GM12878 (cell line): ENCODE data around the gene CENPS. TPM values are rescaled to one million over a fixed set of nuclear protein-coding genes. Genes with fewer than 3 reads are reported as not detected.

Source experiments
- BCL11A ChIP-seq: IDR thresholded peaks from 2 replicates; pipeline ENCODE4 v1.6.1; 2011; ENCODE audit warnings: low read depth, low read length
- MTA2 ChIP-seq: fragments of 450-650 bp; IDR thresholded peaks from 2 replicates; pipeline ENCODE4 v1.6.1; 2016; ENCODE audit warnings: low read depth, mild to moderate bottlenecking, moderate library complexity
- RAD21 ChIP-seq: IDR thresholded peaks from 2 replicates; pipeline ENCODE4 v1.6.1; 2011; ENCODE audit warnings: mild to moderate bottlenecking, low read depth, low read length, moderate library complexity; ENCODE audit not compliant: insufficient read depth
- RCOR1 ChIP-seq: conservative IDR thresholded peaks from 2 replicates; pipeline ENCODE4 v1.6.1; 2012; ENCODE audit warnings: low read depth, low read length, improper control_type of control experiment
- TARDBP ChIP-seq: IDR thresholded peaks from 2 replicates; pipeline ENCODE4 v1.6.1; 2016; ENCODE audit warnings: borderline replicate concordance
- ZNF217 ChIP-seq: fragments of 450-650 bp; IDR thresholded peaks from 2 replicates; pipeline ENCODE4 v1.6.1; 2017; ENCODE audit warnings: antibody characterized with exemption, mild to moderate bottlenecking
- polyA plus RNA-seq, 11 experiments: library from polyadenylated mRNA; depleted of rRNA in 4 of 11; unstranded in 6 of 11; stranded (reverse) in 5 of 11; fragments of >200 nt; fragmentation: Nextera tagmentation in 4 of 11; fragmentation: Illumina TruSeq in 1 of 11; extraction: Ambion mirVana in 4 of 11; extraction: Trizol in 1 of 11; gene quantifications; 1 replicate in 1 of 11; 2 replicates in 10 of 11; pipeline versions ENCODE4 v1.2.1 to v1.2.3, GENCODE V29; 2011 to 2016; ENCODE audit warnings: inconsistent platforms in 2 of 11, missing spikeins in 2 of 11, low read depth in 1 of 11
- total RNA-seq, 4 experiments: library from RNA; depleted of rRNA in 3 of 4; stranded (reverse); fragments of >200 nt in 3 of 4; fragmentation: Illumina TruSeq in 1 of 4; extraction: Trizol in 1 of 4; gene quantifications; 2 replicates each; pipeline versions ENCODE4 v1.2.1 to v1.2.3, GENCODE V29; 2013 to 2021
- TF ChIP-seq, protein P1 (sequence below): fragments of 450-650 bp; IDR thresholded peaks from 2 replicates; pipeline ENCODE4 v1.6.1; 2017; ENCODE audit warnings: borderline replicate concordance
- TF ChIP-seq, protein P2 (sequence below): fragments of 450-650 bp; IDR thresholded peaks from 2 replicates; pipeline ENCODE4 v1.6.1; 2017; ENCODE audit warnings: mild to moderate bottlenecking
- TF ChIP-seq, protein P3 (sequence below): IDR thresholded peaks from 2 replicates; pipeline ENCODE4 v1.6.1; 2011; ENCODE audit warnings: mild to moderate bottlenecking, low read depth, low read length, moderate library complexity; ENCODE audit not compliant: insufficient replicate concordance

CENPS gene
- total and polyA plus RNA-seq, 10 of the 15 experiments (the other 5 are each of a cell fraction or from before 2014, with no cell fraction given): 9.4 to 51.7 (median 16.7) TPM

DNA sequence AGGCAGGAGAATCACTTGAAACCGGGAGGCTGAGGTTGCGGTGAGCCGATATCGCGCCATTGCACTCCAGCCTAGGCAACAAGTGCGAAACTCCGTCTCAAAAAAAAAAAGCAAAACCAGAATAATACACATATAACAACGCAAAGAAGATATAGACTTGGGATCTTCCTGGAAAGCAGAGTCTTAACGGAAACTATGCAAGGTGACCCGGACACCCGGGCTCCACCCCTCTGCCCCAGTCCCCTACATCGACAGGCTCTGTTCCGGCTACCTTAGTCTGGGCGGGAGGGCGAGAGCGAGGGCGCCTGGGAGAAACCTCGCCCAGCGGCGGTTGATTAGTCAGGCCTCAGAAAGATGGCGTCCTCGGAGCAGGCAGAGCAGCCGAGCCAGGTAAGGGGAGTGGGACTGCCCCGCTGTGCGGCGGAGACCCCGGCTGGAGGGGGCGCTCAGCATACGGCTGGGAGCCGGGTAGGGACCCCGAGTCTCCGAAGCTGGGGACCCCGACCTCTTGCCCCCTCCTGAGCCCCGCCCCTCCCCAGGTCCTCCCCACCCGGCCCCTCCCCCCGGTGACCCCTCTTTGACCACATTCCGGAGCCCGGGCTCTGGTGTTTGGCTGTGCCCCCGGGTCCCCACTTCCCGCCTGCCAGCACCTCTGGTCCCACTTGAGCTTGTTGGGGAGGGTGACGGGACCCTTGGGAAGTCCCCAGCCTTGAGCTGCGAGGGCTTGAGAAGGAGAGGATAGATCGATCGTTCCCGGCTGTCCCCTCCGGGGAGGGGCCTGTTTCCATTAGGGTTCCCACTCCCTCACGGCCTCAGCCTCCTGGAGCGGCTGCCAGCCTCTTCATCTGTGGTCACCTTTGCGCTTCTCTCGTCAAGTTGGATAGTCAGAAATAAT lies 44.6 kb downstream of the CENPS start, which contains the start of gene PEX14 (continued):
- no peak for TF ChIP-seq RAD21
- TF ChIP-seq, protein P1, sequence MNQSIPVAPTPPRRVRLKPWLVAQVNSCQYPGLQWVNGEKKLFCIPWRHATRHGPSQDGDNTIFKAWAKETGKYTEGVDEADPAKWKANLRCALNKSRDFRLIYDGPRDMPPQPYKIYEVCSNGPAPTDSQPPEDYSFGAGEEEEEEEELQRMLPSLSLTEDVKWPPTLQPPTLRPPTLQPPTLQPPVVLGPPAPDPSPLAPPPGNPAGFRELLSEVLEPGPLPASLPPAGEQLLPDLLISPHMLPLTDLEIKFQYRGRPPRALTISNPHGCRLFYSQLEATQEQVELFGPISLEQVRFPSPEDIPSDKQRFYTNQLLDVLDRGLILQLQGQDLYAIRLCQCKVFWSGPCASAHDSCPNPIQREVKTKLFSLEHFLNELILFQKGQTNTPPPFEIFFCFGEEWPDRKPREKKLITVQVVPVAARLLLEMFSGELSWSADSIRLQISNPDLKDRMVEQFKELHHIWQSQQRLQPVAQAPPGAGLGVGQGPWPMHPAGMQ: no peak
- TF ChIP-seq BCL11A: no peak
- no peak for TF ChIP-seq MTA2
- TF ChIP-seq, protein P2, sequence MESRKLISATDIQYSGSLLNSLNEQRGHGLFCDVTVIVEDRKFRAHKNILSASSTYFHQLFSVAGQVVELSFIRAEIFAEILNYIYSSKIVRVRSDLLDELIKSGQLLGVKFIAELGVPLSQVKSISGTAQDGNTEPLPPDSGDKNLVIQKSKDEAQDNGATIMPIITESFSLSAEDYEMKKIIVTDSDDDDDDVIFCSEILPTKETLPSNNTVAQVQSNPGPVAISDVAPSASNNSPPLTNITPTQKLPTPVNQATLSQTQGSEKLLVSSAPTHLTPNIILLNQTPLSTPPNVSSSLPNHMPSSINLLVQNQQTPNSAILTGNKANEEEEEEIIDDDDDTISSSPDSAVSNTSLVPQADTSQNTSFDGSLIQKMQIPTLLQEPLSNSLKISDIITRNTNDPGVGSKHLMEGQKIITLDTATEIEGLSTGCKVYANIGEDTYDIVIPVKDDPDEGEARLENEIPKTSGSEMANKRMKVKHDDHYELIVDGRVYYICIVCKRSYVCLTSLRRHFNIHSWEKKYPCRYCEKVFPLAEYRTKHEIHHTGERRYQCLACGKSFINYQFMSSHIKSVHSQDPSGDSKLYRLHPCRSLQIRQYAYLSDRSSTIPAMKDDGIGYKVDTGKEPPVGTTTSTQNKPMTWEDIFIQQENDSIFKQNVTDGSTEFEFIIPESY: peak; percentile 62; the same call in 1 of the 2 replicates
- no peak; the same call in 1 of the 2 replicates for TF ChIP-seq ZNF217
- TF ChIP-seq TARDBP: peak; percentile 70
- no peak for TF ChIP-seq RCOR1
- TF ChIP-seq, protein P3, sequence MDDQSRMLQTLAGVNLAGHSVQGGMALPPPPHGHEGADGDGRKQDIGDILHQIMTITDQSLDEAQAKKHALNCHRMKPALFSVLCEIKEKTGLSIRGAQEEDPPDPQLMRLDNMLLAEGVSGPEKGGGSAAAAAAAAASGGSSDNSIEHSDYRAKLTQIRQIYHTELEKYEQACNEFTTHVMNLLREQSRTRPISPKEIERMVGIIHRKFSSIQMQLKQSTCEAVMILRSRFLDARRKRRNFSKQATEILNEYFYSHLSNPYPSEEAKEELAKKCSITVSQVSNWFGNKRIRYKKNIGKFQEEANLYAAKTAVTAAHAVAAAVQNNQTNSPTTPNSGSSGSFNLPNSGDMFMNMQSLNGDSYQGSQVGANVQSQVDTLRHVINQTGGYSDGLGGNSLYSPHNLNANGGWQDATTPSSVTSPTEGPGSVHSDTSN: no peak
